Activated T-cell treated with anti-CD3 and anti-CD28 coated beads, Interleukin-2, amount 50 U/mL, for 24 hours (primary cell): ENCODE data around the gene KIF21B.
A peak's percentile ranks its signal among the peaks of the same experiment; 100 is the strongest.

ENCODE experiments used
- DNase-seq: peaks from one replicate; pipeline ENCODE4 v3.0.0-alpha.2; 2020
- H3K27ac Mint-ChIP-seq: 2 replicates; pipeline ENCODE4 v1.8.0; 2020; ENCODE audit warnings: mild to moderate bottlenecking, mixed read lengths
- H3K27me3 Mint-ChIP-seq: 2 replicates; pipeline ENCODE4 v1.8.0; 2020; ENCODE audit warnings: mixed read lengths
- H3K36me3 Mint-ChIP-seq: 2 replicates; pipeline ENCODE4 v1.8.0; 2020; ENCODE audit warnings: low read depth, mixed read lengths
- H3K4me1 Mint-ChIP-seq: 2 replicates; pipeline ENCODE4 v1.8.0; 2020; ENCODE audit warnings: low read depth, mixed read lengths
- H3K4me3 Mint-ChIP-seq: 2 replicates; pipeline ENCODE4 v1.8.0; 2020; ENCODE audit warnings: mild to moderate bottlenecking, moderate library complexity, mixed read lengths
- H3K9me3 Mint-ChIP-seq: 2 replicates; pipeline ENCODE4 v1.8.0; 2020; ENCODE audit warnings: mixed read lengths

The KIF21B gene

GRCh38 chr1:201002510-201002909 is 21.0 kb downstream of the KIF21B start:
- peak overlapping the region; percentile 68 for H3K27ac Mint-ChIP-seq
- no peaks in the 10 kb centered on the region for H3K36me3 Mint-ChIP-seq
- H3K4me1 Mint-ChIP-seq: peaks cover 20% of the 10 kb centered on the region
- no peak for DNase-seq
- no peaks in the 10 kb centered on the region for H3K27me3 Mint-ChIP-seq
- H3K4me3 Mint-ChIP-seq: no peak overlapping the region
- no peaks in the 10 kb centered on the region for H3K9me3 Mint-ChIP-seq

GRCh38 chr1:201001962-201002361 is 21.6 kb downstream of the KIF21B start:
- peak overlapping the region; percentile 20 for H3K27ac Mint-ChIP-seq

GRCh38 chr1:201000391-201000790 is 23.1 kb downstream of the KIF21B start:
- H3K27me3 Mint-ChIP-seq: no peaks in the 10 kb centered on the region
- DNase-seq: no peak
- peaks cover 19% of the 10 kb centered on the region for H3K36me3 Mint-ChIP-seq
- H3K4me3 Mint-ChIP-seq: no peak overlapping the region
- no peaks in the 10 kb centered on the region for H3K9me3 Mint-ChIP-seq
- peaks cover 20% of the 10 kb centered on the region for H3K4me1 Mint-ChIP-seq
- H3K27ac Mint-ChIP-seq: peak overlapping the region; percentile 14

More at GRCh38 chr1:201001962-201002361, 21.6 kb downstream of the KIF21B start:
- no peaks in the 10 kb centered on the region for H3K9me3 Mint-ChIP-seq
- H3K36me3 Mint-ChIP-seq: peaks cover 4% of the 10 kb centered on the region
- no peak overlapping the region for H3K4me3 Mint-ChIP-seq
- DNase-seq: no peak
- no peaks in the 10 kb centered on the region for H3K27me3 Mint-ChIP-seq
- peaks cover 20% of the 10 kb centered on the region for H3K4me1 Mint-ChIP-seq

GRCh38 chr1:200999667-201000066 is 23.8 kb downstream of the KIF21B start:
- peak overlapping the region; percentile 56 for H3K27ac Mint-ChIP-seq
- peaks cover 26% of the 10 kb centered on the region for H3K36me3 Mint-ChIP-seq
- peaks cover 17% of the 10 kb centered on the region for H3K4me1 Mint-ChIP-seq

GRCh38 chr1:200998323-200998722 is 25.2 kb downstream of the KIF21B start:
- H3K4me1 Mint-ChIP-seq: peaks cover 16% of the 10 kb centered on the region
- peaks cover 39% of the 10 kb centered on the region for H3K36me3 Mint-ChIP-seq
- no peak overlapping the region for H3K4me3 Mint-ChIP-seq
- no peaks in the 10 kb centered on the region for H3K9me3 Mint-ChIP-seq
- DNase-seq: no peak
- H3K27me3 Mint-ChIP-seq: no peaks in the 10 kb centered on the region
- peak overlapping the region; percentile 41 for H3K27ac Mint-ChIP-seq

More at GRCh38 chr1:200999667-201000066, 23.8 kb downstream of the KIF21B start:
- no peak for DNase-seq
- H3K27me3 Mint-ChIP-seq: no peaks in the 10 kb centered on the region
- no peaks in the 10 kb centered on the region for H3K9me3 Mint-ChIP-seq
- no peak overlapping the region for H3K4me3 Mint-ChIP-seq

GRCh38 chr1:200992382-200993048 is 31.0 kb downstream of the KIF21B start:
- Mint-ChIP-seq H3K36me3 (peaks cover 97% of the 10 kb centered on the region), H3K4me1 (no peaks in the 10 kb centered on the region), H3K9me3 (no peaks in the 10 kb centered on the region), H3K27me3 (no peaks in the 10 kb centered on the region), H3K4me3 (no peak overlapping the region), H3K27ac (peak overlapping the region; percentile 64)
- DNase-seq: no peak

GRCh38 chr1:200991097-200991614 is 32.4 kb downstream of the KIF21B start:
- Mint-ChIP-seq H3K4me1 (no peaks in the 10 kb centered on the region), H3K36me3 (peaks cover 99% of the 10 kb centered on the region), H3K27ac (peak overlapping the region; percentile 30), H3K4me3 (no peak overlapping the region), H3K9me3 (no peaks in the 10 kb centered on the region), H3K27me3 (no peaks in the 10 kb centered on the region)
- no peak for DNase-seq

GRCh38 chr1:200990114-200990513 is 33.4 kb downstream of the KIF21B start:
- Mint-ChIP-seq H3K4me1 (no peaks in the 10 kb centered on the region), H3K27ac (peak overlapping the region; percentile 30), H3K9me3 (no peaks in the 10 kb centered on the region), H3K4me3 (no peak overlapping the region), H3K36me3 (peaks cover 98% of the 10 kb centered on the region), H3K27me3 (no peaks in the 10 kb centered on the region)
- DNase-seq: no peak

- Mint-ChIP-seq H3K36me3 (peaks cover 98% of the 10 kb centered on the region), H3K4me1 (no peaks in the 10 kb centered on the region), H3K27ac (peak overlapping the region; percentile 60), H3K27me3 (no peaks in the 10 kb centered on the region), H3K4me3 (no peak overlapping the region), H3K9me3 (no peaks in the 10 kb centered on the region)
- DNase-seq: no peak
These were observed 34.2 kb downstream of the KIF21B start for GRCh38 chr1:200989337-200989736.

- peaks cover 99% of the 10 kb centered on the region for H3K36me3 Mint-ChIP-seq
- no peaks in the 10 kb centered on the region for H3K9me3 Mint-ChIP-seq
- DNase-seq: no peak
- peak overlapping the region; percentile 60 for H3K27ac Mint-ChIP-seq
- H3K4me1 Mint-ChIP-seq: no peaks in the 10 kb centered on the region
- H3K4me3 Mint-ChIP-seq: no peak overlapping the region
- no peaks in the 10 kb centered on the region for H3K27me3 Mint-ChIP-seq
These were observed 34.8 kb downstream of the KIF21B start for GRCh38 chr1:200988693-200989092.

GRCh38 chr1:200985481-200985880 is 38.0 kb downstream of the KIF21B start:
- Mint-ChIP-seq H3K27ac (peak overlapping the region; percentile 29), H3K27me3 (no peaks in the 10 kb centered on the region), H3K9me3 (no peaks in the 10 kb centered on the region), H3K4me1 (no peaks in the 10 kb centered on the region), H3K4me3 (no peak overlapping the region), H3K36me3 (peaks cover 99% of the 10 kb centered on the region)
- DNase-seq: no peak

GRCh38 chr1:200983035-200983561 is 40.4 kb downstream of the KIF21B start:
- Mint-ChIP-seq H3K4me3 (no peak overlapping the region), H3K27me3 (no peaks in the 10 kb centered on the region), H3K4me1 (no peaks in the 10 kb centered on the region), H3K27ac (peak overlapping the region; percentile 50), H3K36me3 (peaks cover 99% of the 10 kb centered on the region), H3K9me3 (no peaks in the 10 kb centered on the region)
- DNase-seq: no peak

GRCh38 chr1:200982071-200982945 is 41.2 kb downstream of the KIF21B start:
- Mint-ChIP-seq H3K9me3 (no peaks in the 10 kb centered on the region), H3K36me3 (peaks cover 97% of the 10 kb centered on the region), H3K27ac (no peak overlapping the region), H3K4me1 (no peaks in the 10 kb centered on the region), H3K27me3 (no peaks in the 10 kb centered on the region), H3K4me3 (no peak overlapping the region)
- no peak for DNase-seq

GRCh38 chr1:200981278-200981677 is 42.2 kb downstream of the KIF21B start:
- Mint-ChIP-seq H3K27me3 (no peaks in the 10 kb centered on the region), H3K4me3 (no peak overlapping the region), H3K9me3 (no peaks in the 10 kb centered on the region), H3K4me1 (no peaks in the 10 kb centered on the region), H3K27ac (peak overlapping the region; percentile 6), H3K36me3 (peaks cover 97% of the 10 kb centered on the region)
- DNase-seq: no peak
